ENCODE data around the gene TGM3.

- TF ChIP-seq, protein P1, sequence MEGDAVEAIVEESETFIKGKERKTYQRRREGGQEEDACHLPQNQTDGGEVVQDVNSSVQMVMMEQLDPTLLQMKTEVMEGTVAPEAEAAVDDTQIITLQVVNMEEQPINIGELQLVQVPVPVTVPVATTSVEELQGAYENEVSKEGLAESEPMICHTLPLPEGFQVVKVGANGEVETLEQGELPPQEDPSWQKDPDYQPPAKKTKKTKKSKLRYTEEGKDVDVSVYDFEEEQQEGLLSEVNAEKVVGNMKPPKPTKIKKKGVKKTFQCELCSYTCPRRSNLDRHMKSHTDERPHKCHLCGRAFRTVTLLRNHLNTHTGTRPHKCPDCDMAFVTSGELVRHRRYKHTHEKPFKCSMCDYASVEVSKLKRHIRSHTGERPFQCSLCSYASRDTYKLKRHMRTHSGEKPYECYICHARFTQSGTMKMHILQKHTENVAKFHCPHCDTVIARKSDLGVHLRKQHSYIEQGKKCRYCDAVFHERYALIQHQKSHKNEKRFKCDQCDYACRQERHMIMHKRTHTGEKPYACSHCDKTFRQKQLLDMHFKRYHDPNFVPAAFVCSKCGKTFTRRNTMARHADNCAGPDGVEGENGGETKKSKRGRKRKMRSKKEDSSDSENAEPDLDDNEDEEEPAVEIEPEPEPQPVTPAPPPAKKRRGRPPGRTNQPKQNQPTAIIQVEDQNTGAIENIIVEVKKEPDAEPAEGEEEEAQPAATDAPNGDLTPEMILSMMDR (IDR thresholded peaks at IDR 0.05; ENCODE audit: poor library complexity, severe bottlenecking), result no peak
- no peak for TF ChIP-seq POLR2AphosphoS5 (IDR thresholded peaks at IDR 0.05)
- TF ChIP-seq, protein P2, sequence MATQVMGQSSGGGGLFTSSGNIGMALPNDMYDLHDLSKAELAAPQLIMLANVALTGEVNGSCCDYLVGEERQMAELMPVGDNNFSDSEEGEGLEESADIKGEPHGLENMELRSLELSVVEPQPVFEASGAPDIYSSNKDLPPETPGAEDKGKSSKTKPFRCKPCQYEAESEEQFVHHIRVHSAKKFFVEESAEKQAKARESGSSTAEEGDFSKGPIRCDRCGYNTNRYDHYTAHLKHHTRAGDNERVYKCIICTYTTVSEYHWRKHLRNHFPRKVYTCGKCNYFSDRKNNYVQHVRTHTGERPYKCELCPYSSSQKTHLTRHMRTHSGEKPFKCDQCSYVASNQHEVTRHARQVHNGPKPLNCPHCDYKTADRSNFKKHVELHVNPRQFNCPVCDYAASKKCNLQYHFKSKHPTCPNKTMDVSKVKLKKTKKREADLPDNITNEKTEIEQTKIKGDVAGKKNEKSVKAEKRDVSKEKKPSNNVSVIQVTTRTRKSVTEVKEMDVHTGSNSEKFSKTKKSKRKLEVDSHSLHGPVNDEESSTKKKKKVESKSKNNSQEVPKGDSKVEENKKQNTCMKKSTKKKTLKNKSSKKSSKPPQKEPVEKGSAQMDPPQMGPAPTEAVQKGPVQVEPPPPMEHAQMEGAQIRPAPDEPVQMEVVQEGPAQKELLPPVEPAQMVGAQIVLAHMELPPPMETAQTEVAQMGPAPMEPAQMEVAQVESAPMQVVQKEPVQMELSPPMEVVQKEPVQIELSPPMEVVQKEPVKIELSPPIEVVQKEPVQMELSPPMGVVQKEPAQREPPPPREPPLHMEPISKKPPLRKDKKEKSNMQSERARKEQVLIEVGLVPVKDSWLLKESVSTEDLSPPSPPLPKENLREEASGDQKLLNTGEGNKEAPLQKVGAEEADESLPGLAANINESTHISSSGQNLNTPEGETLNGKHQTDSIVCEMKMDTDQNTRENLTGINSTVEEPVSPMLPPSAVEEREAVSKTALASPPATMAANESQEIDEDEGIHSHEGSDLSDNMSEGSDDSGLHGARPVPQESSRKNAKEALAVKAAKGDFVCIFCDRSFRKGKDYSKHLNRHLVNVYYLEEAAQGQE (IDR thresholded peaks at IDR 0.05; ENCODE audit: borderline replicate concordance), result no peak
- no peak for TF ChIP-seq EZH2 (IDR thresholded peaks at IDR 0.05; ENCODE audit: borderline replicate concordance, insufficient read depth, low read length, poor library complexity, severe bottlenecking)
- TF ChIP-seq EP300 (conservative IDR thresholded peaks at IDR 0.05; ENCODE audit: poor library complexity, severe bottlenecking), result no peak
- TF ChIP-seq TAF1 (IDR thresholded peaks at IDR 0.05; ENCODE audit: low read depth), result no peak
Observed at GRCh38 chr20:2305946-2306345, 10.1 kb downstream of the TGM3 start.

Measured in neural cell (in vitro differentiated cells).